ENCODE data around the gene PRELID1. TPM values are rescaled to one million over a fixed set of nuclear protein-coding genes. Genes with fewer than 3 reads are reported as not detected.

Gene PRELID1
- total RNA-seq, 4 donors from 2014 or later, result 52.1 to 192 (median 142) TPM

DNA sequence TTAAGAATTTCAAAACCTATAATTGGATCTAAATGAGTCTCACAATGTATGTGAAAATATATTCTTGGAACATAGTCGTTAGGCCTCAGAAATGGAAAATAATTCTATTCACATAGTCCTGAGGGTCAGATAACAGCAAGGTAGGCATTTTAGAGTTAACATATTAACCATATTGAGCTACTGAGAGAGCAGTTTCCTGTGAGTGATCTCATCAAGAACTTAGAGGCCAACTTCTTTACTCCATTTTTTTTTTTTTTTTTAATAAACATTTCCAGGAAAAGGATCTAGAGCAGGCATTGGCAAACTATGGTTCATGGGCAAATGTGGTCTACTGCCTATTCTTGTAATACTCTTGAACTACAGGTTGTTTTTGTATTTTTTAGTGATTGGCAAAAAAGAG is 26.7 kb upstream of the PRELID1 start:
- no peaks in the 10 kb centered on the region for H3K4me1 ChIP-seq
- H3K27me3 ChIP-seq, result no peaks in the 10 kb centered on the region
- H3K36me3 ChIP-seq, result peaks cover 0 to 53% (median 22%) of the 10 kb centered on the region in 4 donors
- no peak overlapping the region for H3K27ac ChIP-seq
- intact Hi-C loops (cut with DNase I; ENCODE audit: low total_unique reads) (no loop called here), in situ Hi-C loops (cut with MboI; ENCODE audit: low pct_ligation_motif_present in 1 of 4, low pct_unique_long_range_greater_than_20kb in 1 of 4, low sequenced_read_pairs in 3 of 4) (loop anchor here in 2 of 4 donors (25.0 kb wide), 2 partner anchors 140 to 165 kb away; partner anchors contain the start of gene NSD1 (in 1 of the 2))
- WGBS, 2 donors (ENCODE audit: low coverage in 1 of 2), result 72% methylated on average over 1 of the region's 1 CpG; no CpG with 5 or more reads in 1 of the 2 donors
- no peaks in the 10 kb centered on the region for H3K9me3 ChIP-seq
- DNase-seq, result no peak
- TF ChIP-seq POLR2A (IDR thresholded peaks at IDR 0.05) (no peak), EP300 (IDR thresholded peaks at IDR 0.05; ENCODE audit: low read depth) (no peak), POLR2AphosphoS5 (IDR thresholded peaks at IDR 0.05) (no peak)
- TF ChIP-seq, protein P1, sequence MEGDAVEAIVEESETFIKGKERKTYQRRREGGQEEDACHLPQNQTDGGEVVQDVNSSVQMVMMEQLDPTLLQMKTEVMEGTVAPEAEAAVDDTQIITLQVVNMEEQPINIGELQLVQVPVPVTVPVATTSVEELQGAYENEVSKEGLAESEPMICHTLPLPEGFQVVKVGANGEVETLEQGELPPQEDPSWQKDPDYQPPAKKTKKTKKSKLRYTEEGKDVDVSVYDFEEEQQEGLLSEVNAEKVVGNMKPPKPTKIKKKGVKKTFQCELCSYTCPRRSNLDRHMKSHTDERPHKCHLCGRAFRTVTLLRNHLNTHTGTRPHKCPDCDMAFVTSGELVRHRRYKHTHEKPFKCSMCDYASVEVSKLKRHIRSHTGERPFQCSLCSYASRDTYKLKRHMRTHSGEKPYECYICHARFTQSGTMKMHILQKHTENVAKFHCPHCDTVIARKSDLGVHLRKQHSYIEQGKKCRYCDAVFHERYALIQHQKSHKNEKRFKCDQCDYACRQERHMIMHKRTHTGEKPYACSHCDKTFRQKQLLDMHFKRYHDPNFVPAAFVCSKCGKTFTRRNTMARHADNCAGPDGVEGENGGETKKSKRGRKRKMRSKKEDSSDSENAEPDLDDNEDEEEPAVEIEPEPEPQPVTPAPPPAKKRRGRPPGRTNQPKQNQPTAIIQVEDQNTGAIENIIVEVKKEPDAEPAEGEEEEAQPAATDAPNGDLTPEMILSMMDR (IDR thresholded peaks at IDR 0.05), result no peak
- H3K4me3 ChIP-seq, result no peak overlapping the region

DNA sequence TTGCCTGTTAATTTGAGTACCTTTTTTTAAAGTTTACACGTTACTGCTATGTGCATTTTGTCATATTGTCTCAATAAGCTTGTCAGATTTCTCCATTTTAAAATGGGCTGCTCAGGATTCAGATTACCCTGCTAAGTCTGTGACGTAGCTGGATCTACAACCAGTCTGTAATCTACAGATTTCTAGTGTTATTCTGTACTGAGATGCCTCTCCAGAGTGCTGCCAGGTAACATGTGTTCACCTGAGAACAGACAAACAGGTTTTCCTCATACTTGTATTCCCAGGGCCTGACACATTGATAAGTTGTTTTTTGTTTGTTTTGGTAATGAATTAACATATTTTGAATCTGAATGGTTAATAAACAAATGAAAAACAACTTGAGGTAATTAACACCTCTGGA is 15.4 kb upstream of the PRELID1 start:
- intact Hi-C loops (cut with DNase I; ENCODE audit: low total_unique reads), result no loop called here
- WGBS, 2 donors (ENCODE audit: low coverage in 1 of 2), result 75 to 98% methylated on average over 1 to 2 of the region's 2 CpGs
- H3K4me1 ChIP-seq, result no peaks in the 10 kb centered on the region
- no peaks in the 10 kb centered on the region for H3K9me3 ChIP-seq
- TF ChIP-seq EP300 (IDR thresholded peaks at IDR 0.05; ENCODE audit: low read depth) (no peak), POLR2AphosphoS5 (IDR thresholded peaks at IDR 0.05) (no peak), POLR2A (IDR thresholded peaks at IDR 0.05) (no peak)
- TF ChIP-seq, protein P1 (IDR thresholded peaks at IDR 0.05), result no peak
- H3K36me3 ChIP-seq, result peaks cover 0 to 83% (median 33%) of the 10 kb centered on the region in 4 donors
- in situ Hi-C loops (cut with MboI; ENCODE audit: low pct_ligation_motif_present in 1 of 4, low pct_unique_long_range_greater_than_20kb in 1 of 4, low sequenced_read_pairs in 3 of 4), result loop anchor here in 2 of 4 donors (25.0 kb wide), 2 partner anchors 151 to 176 kb away; partner anchors contain the start of gene NSD1 (in 1 of the 2)
- no peak overlapping the region for H3K27ac ChIP-seq
- no peak for DNase-seq
- H3K4me3 ChIP-seq, result no peak overlapping the region
- no peaks in the 10 kb centered on the region for H3K27me3 ChIP-seq

DNA sequence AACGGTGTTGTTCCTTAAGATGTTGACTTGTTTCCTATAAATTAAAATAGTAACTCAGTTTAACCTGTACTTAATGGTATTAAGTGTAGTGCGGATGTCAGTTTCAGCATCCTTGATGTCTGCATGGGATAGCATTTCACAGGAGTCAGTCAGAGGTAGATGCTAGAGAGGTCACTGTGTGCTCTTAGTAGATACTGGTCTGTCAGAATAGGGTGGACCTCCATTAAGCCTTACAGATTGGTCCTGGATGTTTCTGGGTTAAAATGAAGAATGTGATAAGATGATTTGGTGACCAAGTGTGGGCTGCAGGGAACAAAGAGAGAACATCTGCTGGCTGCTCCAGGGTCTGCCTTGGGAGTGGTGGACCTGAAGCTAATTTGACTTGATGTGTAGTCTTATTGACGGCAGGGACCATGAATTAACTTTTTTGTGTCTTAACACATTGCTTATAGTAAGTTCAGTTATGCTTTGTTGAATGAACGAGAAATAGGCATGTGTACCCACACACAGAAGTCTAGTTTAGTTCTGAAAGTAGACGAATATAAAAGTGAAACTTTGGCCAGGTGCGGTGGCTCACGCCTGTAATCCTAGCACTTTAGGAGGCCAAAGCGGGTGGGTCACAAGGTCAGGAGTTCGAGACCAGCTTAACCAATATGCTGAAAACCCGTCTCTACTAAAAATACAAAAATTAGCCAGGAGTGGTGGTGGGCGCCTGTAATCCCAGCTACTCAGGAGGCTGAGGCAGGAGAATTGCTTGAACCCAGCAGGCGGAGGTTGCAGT is 12.6 kb upstream of the PRELID1 start:
- no peak overlapping the region for H3K4me3 ChIP-seq
- no peak for DNase-seq
- in situ Hi-C loops (cut with MboI; ENCODE audit: low pct_ligation_motif_present in 1 of 4, low pct_unique_long_range_greater_than_20kb in 1 of 4, low sequenced_read_pairs in 3 of 4) (loop anchor here in 2 of 4 donors (25.0 kb wide), 2 partner anchors 154 to 179 kb away; partner anchors contain the start of gene NSD1 (in 1 of the 2)), intact Hi-C loops (cut with DNase I; ENCODE audit: low total_unique reads) (no loop called here)
- no peak for TF ChIP-seq EP300 (IDR thresholded peaks at IDR 0.05; ENCODE audit: low read depth)
- no peak for TF ChIP-seq POLR2A (IDR thresholded peaks at IDR 0.05)
- TF ChIP-seq POLR2AphosphoS5 (IDR thresholded peaks at IDR 0.05), result no peak
- TF ChIP-seq, protein P1 (IDR thresholded peaks at IDR 0.05), result no peak
- H3K9me3 ChIP-seq, result no peaks in the 10 kb centered on the region
- H3K36me3 ChIP-seq, result peaks cover 0 to 82% (median 34%) of the 10 kb centered on the region in 4 donors
- WGBS, 2 donors (ENCODE audit: low coverage in 1 of 2), result 83 to 93% methylated on average over 5 to 12 of the region's 12 CpGs
- H3K4me1 ChIP-seq, result peaks cover 0 to 7% (median under 1%) of the 10 kb centered on the region in 4 donors
- no peak overlapping the region for H3K27ac ChIP-seq
- no peaks in the 10 kb centered on the region for H3K27me3 ChIP-seq

DNA sequence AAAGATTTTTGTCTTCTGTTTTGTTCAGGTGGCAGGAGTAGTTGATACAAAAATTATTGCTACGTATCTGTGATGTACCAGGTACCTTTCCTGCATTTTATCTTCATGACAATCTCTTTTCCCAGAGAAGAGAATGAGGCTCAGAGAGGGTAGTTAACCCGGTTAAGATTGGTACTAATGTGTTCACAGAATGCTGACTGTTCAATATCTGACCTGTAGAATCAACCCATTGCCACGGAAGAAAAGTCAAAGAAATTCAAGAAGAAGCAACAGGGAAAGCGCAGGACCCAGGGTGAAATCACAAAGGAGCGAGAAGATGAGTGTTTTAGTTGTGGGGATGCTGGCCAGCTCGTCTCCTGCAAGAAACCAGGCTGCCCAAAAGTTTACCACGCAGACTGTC is 11.9 kb upstream of the PRELID1 start:
- 91 to 93% methylated on average over 4 to 7 of the region's 7 CpGs for WGBS, 2 donors (ENCODE audit: low coverage in 1 of 2)
- DNase-seq, result no peak
- no peak overlapping the region for H3K4me3 ChIP-seq
- H3K27me3 ChIP-seq, result no peaks in the 10 kb centered on the region
- H3K27ac ChIP-seq, result no peak overlapping the region
- in situ Hi-C loops (cut with MboI; ENCODE audit: low pct_ligation_motif_present in 1 of 4, low pct_unique_long_range_greater_than_20kb in 1 of 4, low sequenced_read_pairs in 3 of 4), result loop anchor here in 2 of 4 donors (25.0 kb wide), 2 partner anchors 154 to 179 kb away; partner anchors contain the start of gene NSD1 (in 1 of the 2)
- peaks cover 4 to 14% (median 6%) of the 10 kb centered on the region in 4 donors for H3K4me1 ChIP-seq
- TF ChIP-seq POLR2AphosphoS5 (IDR thresholded peaks at IDR 0.05), result no peak
- no peak for TF ChIP-seq EP300 (IDR thresholded peaks at IDR 0.05; ENCODE audit: low read depth)
- TF ChIP-seq, protein P1 (IDR thresholded peaks at IDR 0.05), result no peak
- no peak for TF ChIP-seq POLR2A (IDR thresholded peaks at IDR 0.05)
- intact Hi-C loops (cut with DNase I; ENCODE audit: low total_unique reads), result no loop called here
- no peaks in the 10 kb centered on the region for H3K9me3 ChIP-seq
- peaks cover 0 to 74% (median 32%) of the 10 kb centered on the region in 4 donors for H3K36me3 ChIP-seq

All from transverse colon (tissue), 4 donors.